T-helper 17 cell (primary cell): ENCODE data around the gene PPM1B. TPM values are rescaled to one million over a fixed set of nuclear protein-coding genes. Genes with fewer than 3 reads are reported as not detected.

Source experiments
- total RNA-seq, 4 donors: library from RNA in 2 of 4; stranded (reverse) in 2 of 4; gene quantifications; one replicate each; pipeline ENCODE4 v1.2.3 and lab custom pipeline; 2022 to 2026

PPM1B gene
- total RNA-seq, 2 donors from 2014 or later: 72.7 to 82.7 TPM

Other genes with a start within 250 kb of the PPM1B start
- gene LRPPRC, start 172.9 kb upstream of the PPM1B start, total RNA-seq: 10 to 100 TPM; 59.8 to 60.7 TPM
- gene SLC3A1, start 106.6 kb downstream of the PPM1B start, total RNA-seq: under 1 TPM; 0.32 to 0.55 TPM
- 10 to 100 TPM; 21.3 to 23.4 TPM for gene PREPL, start 192.6 kb downstream of the PPM1B start, total RNA-seq
- 10 to 100 TPM; 14.8 to 19.8 TPM for gene CAMKMT, start 193.1 kb downstream of the PPM1B start, total RNA-seq